Prostate gland (tissue), 2 donors: ENCODE results near the gene ADD2.

Source experiments
- POLR2A ChIP-seq: fragments of 450-650 bp; IDR thresholded peaks from one replicate; pipeline ENCODE4 v1.6.1; 2016; ENCODE audit warnings: antibody characterized with exemption, mild to moderate bottlenecking
- POLR2AphosphoS5 ChIP-seq: sonication (generic); formaldehyde crosslinking; IDR thresholded peaks from one replicate; pipeline ENCODE4 v1.6.1; 2017; ENCODE audit warnings: antibody characterized with exemption
- TF ChIP-seq, protein P1 (sequence below), 4 experiments: fragments of 200-600 bp in 2 of 4; fragments of 450-650 bp in 2 of 4; sonication (generic) in 2 of 4; IDR thresholded peaks; 1 replicate in 3 of 4; 2 replicates in 1 of 4; pipeline ENCODE4 v1.5.1; 2016 to 2019; ENCODE audit warnings: antibody characterized with exemption in 4 of 4, mild to moderate bottlenecking in 2 of 4, moderate library complexity in 2 of 4

- TF ChIP-seq, protein P1, sequence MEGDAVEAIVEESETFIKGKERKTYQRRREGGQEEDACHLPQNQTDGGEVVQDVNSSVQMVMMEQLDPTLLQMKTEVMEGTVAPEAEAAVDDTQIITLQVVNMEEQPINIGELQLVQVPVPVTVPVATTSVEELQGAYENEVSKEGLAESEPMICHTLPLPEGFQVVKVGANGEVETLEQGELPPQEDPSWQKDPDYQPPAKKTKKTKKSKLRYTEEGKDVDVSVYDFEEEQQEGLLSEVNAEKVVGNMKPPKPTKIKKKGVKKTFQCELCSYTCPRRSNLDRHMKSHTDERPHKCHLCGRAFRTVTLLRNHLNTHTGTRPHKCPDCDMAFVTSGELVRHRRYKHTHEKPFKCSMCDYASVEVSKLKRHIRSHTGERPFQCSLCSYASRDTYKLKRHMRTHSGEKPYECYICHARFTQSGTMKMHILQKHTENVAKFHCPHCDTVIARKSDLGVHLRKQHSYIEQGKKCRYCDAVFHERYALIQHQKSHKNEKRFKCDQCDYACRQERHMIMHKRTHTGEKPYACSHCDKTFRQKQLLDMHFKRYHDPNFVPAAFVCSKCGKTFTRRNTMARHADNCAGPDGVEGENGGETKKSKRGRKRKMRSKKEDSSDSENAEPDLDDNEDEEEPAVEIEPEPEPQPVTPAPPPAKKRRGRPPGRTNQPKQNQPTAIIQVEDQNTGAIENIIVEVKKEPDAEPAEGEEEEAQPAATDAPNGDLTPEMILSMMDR (IDR thresholded peaks at IDR 0.05) = peak in 2 of 4 experiments; percentile 19 to 23
- no peak for TF ChIP-seq POLR2A
- no peak for TF ChIP-seq POLR2AphosphoS5
Measured at GRCh38 chr2:70785137-70785911, 17.3 kb upstream of the ADD2 start.
